Measurements from ENCODE around the gene SLC44A2. TPM values are rescaled to one million over a fixed set of nuclear protein-coding genes. Genes with fewer than 3 reads are reported as not detected.

SLC44A2 gene
- total and polyA plus RNA-seq, 3 donors from 2014 or later, result 268 to 463 (median 360) TPM

- Histone ChIP-seq H3K9me3 (no peaks in the 10 kb centered on the region), H3K27me3 (no peaks in the 10 kb centered on the region), H3K36me3 (ENCODE audit: low read depth, missing control alignments) (no peaks in the 10 kb centered on the region), H3K4me1 (peaks cover 18% of the 10 kb centered on the region), H3K27ac (peak overlapping the region; percentile 20 to 56), H3K4me3 (no peak overlapping the region)
- 60 to 70% methylated on average over 17 to 21 of the region's 21 CpGs for WGBS, 2 donors
- DNase-seq, result no peak
- intact Hi-C loops (cut with DNase I; ENCODE audit: low total_unique reads), result loop anchor here (5.0 kb wide), 1 partner anchor 66 kb away; no protein-coding TSS in a partner anchor
- TF ChIP-seq, protein P1, sequence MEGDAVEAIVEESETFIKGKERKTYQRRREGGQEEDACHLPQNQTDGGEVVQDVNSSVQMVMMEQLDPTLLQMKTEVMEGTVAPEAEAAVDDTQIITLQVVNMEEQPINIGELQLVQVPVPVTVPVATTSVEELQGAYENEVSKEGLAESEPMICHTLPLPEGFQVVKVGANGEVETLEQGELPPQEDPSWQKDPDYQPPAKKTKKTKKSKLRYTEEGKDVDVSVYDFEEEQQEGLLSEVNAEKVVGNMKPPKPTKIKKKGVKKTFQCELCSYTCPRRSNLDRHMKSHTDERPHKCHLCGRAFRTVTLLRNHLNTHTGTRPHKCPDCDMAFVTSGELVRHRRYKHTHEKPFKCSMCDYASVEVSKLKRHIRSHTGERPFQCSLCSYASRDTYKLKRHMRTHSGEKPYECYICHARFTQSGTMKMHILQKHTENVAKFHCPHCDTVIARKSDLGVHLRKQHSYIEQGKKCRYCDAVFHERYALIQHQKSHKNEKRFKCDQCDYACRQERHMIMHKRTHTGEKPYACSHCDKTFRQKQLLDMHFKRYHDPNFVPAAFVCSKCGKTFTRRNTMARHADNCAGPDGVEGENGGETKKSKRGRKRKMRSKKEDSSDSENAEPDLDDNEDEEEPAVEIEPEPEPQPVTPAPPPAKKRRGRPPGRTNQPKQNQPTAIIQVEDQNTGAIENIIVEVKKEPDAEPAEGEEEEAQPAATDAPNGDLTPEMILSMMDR (IDR thresholded peaks at IDR 0.05), result no peak
- no peak for TF ChIP-seq POLR2A (IDR thresholded peaks at IDR 0.05)
These were observed 18.0 kb downstream of the SLC44A2 start for GRCh38 chr19:10643172-10643967.

- H3K4me3 ChIP-seq, result no peak overlapping the region
- no peaks in the 10 kb centered on the region for H3K36me3 ChIP-seq (ENCODE audit: low read depth, missing control alignments)
- peak overlapping the region; percentile 20 to 74 for H3K27ac ChIP-seq
- 32 to 55% methylated on average over 3 of the region's 3 CpGs for WGBS, 2 donors
- peaks cover 18% of the 10 kb centered on the region for H3K4me1 ChIP-seq
- no peaks in the 10 kb centered on the region for H3K9me3 ChIP-seq
- DNase-seq, result peak; percentile 54
- H3K27me3 ChIP-seq, result no peaks in the 10 kb centered on the region
- TF ChIP-seq, protein P1 (IDR thresholded peaks at IDR 0.05), result no peak
- TF ChIP-seq POLR2A (IDR thresholded peaks at IDR 0.05), result no peak
- intact Hi-C loops (cut with DNase I; ENCODE audit: low total_unique reads), result loop anchor here (5.0 kb wide), 1 partner anchor 67 kb away; no protein-coding TSS in a partner anchor
These were observed 18.6 kb downstream of the SLC44A2 start for GRCh38 chr19:10643968-10644259.

DNA sequence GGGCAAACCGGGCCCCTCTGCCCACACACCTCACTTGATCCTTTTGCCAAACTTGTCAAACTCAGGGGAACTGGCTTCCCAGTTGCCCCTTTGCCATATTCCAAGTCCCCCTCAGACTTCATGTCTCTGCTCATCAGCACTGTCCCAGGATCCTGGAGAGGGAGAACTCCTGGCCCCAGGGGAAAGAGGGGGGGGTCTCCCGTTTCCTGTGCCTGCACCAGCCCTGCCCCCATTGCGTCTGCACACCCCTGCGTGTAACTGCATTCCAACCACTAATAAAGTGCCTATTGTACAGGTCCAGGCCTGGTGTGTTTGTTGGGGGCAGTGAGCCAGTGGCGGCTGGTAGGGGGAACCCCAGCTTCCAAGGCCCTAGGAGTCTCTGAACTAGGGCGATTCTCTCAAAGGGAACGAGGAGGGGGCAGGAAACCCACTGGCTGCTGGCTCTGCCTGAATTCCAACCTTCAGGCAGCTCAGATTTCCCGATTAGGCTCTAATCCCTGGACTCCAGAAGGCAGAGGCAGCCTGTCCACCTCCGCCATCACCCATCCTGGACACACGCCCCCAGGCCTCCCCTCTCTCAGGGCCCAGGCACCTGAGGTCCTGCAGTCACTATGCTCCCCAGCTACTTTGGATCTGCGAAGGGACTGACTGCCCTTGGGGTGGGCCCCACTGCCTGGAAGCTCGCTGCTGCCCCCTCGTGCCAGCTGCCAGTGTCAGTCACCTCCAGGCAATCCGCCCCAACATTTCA, 19.1 kb downstream of the SLC44A2 start:
- DNase-seq, result peak; percentile 86
- H3K36me3 ChIP-seq (ENCODE audit: low read depth, missing control alignments), result no peaks in the 10 kb centered on the region
- intact Hi-C loops (cut with DNase I; ENCODE audit: low total_unique reads), result loop anchor here (5.0 kb wide), 1 partner anchor 67 kb away; no protein-coding TSS in a partner anchor
- no peaks in the 10 kb centered on the region for H3K9me3 ChIP-seq
- TF ChIP-seq, protein P1 (IDR thresholded peaks at IDR 0.05), result peak; percentile 72 to 82 (median 72)
- TF ChIP-seq POLR2A (IDR thresholded peaks at IDR 0.05), result no peak
- 33 to 37% methylated on average over 11 to 14 of the region's 14 CpGs for WGBS, 2 donors
- peak overlapping the region; percentile 20 to 74 for H3K27ac ChIP-seq
- peaks cover 18% of the 10 kb centered on the region for H3K4me1 ChIP-seq
- no peaks in the 10 kb centered on the region for H3K27me3 ChIP-seq
- no peak overlapping the region for H3K4me3 ChIP-seq

DNA sequence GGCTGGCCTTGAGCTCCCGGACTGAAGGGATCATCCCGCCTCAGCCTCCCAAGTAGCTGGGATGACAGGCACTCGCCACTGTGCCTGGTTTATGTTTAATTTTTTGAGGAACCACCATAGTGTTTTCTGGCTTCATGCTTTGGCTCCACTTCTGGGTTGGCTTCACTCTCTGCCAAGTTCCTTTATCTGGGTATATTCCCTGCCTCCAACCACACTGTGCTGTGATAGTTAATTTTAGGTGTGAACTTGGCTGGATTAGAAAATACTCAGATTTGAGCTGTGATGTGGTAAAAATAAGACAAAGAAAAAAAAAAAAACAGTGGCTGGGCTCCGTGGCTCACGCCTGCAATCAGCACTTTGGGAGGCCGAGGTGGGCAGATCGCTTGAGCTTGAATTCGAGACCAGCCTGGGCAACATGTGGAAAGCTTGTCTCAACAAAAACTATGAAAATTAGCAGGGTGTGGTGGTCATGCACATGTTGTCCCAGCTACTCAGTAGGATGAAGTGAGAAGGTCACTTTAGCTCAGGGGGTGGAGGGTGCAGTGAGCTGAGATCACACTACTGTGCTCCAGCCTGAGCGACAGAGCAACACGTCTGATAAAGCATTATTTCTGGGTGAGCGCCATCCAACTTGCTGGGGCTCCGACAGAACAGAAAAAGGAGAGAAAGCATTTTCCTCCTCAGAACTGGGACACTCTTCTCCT, 21.3 kb downstream of the SLC44A2 start:
- Histone ChIP-seq H3K36me3 (ENCODE audit: low read depth, missing control alignments) (no peaks in the 10 kb centered on the region), H3K4me1 (peaks cover 21% of the 10 kb centered on the region), H3K9me3 (no peaks in the 10 kb centered on the region), H3K4me3 (no peak overlapping the region), H3K27ac (no peak overlapping the region), H3K27me3 (no peaks in the 10 kb centered on the region)
- no peak for TF ChIP-seq POLR2A (IDR thresholded peaks at IDR 0.05)
- TF ChIP-seq, protein P1 (IDR thresholded peaks at IDR 0.05), result no peak
- 60 to 64% methylated on average over 12 of the region's 12 CpGs for WGBS, 2 donors
- DNase-seq, result no peak
- intact Hi-C loops (cut with DNase I; ENCODE audit: low total_unique reads), result no loop called here

All from testis (tissue), 3 donors.